A549 (cell line): ENCODE results near the gene HOATZ.

ENCODE experiments used
- BHLHE40 ChIP-seq: IDR thresholded peaks from 2 replicates; pipeline ENCODE4 v1.6.1; 2012; ENCODE audit warnings: low read depth, low read length, inconsistent platforms
- EP300 ChIP-seq, 2 experiments: fragments of >200 bp; sonication (Bioruptor Twin); formaldehyde crosslinking; IDR thresholded peaks; 2 replicates in 1 of 2; 3 replicates in 1 of 2; pipeline ENCODE4 v1.6.1; 2016 to 2017
- HEYL ChIP-seq: fragments of 250-450 bp; sonication (Bioruptor Pico); IDR thresholded peaks from 2 replicates; pipeline ENCODE4 v1.8.0; 2021; ENCODE audit warnings: mild to moderate bottlenecking, moderate library complexity
- KDM5A ChIP-seq: fragments of 200-600 bp; sonication (generic); IDR thresholded peaks from 2 replicates; pipeline ENCODE4 v1.6.1; 2016; ENCODE audit warnings: antibody characterized with exemption, mild to moderate bottlenecking
- MAZ ChIP-seq: fragments of 150-350 bp; IDR thresholded peaks from 2 replicates; pipeline ENCODE4 v1.6.1; 2014; ENCODE audit warnings: antibody characterized with exemption, low read depth, low read length, borderline replicate concordance
- NFE2L2 ChIP-seq: fragments of 150-350 bp; conservative IDR thresholded peaks from 2 replicates; pipeline ENCODE4 v1.6.1; 2014; ENCODE audit warnings: low read length
- PHF8 ChIP-seq: fragments of 200-600 bp; sonication (generic); IDR thresholded peaks from 2 replicates; pipeline ENCODE4 v1.6.1; 2016; ENCODE audit warnings: low read depth, mild to moderate bottlenecking, antibody characterized with exemption, moderate library complexity, borderline replicate concordance
- POLR2A ChIP-seq: IDR thresholded peaks from 2 replicates; pipeline ENCODE4 v1.6.1; 2012; ENCODE audit warnings: mild to moderate bottlenecking, low read length
- RCOR1 ChIP-seq: fragments of 150-350 bp; IDR thresholded peaks from 2 replicates; pipeline ENCODE4 v1.6.1; 2014; ENCODE audit warnings: antibody characterized with exemption, low read length, low read depth
- RFX5 ChIP-seq: fragments of 450-650 bp; IDR thresholded peaks from 2 replicates; pipeline ENCODE4 v1.7.1; 2014; ENCODE audit warnings: antibody characterized with exemption, mild to moderate bottlenecking, moderate library complexity
- SMC3 ChIP-seq: fragments of >200 bp; sonication (Bioruptor Twin); formaldehyde crosslinking; IDR thresholded peaks from 3 replicates; pipeline ENCODE4 v1.6.1; 2018; ENCODE audit warnings: inconsistent platforms
- TF ChIP-seq, protein P1 (sequence below): fragments of >200 bp; sonication (Bioruptor Twin); formaldehyde crosslinking; IDR thresholded peaks from 3 replicates; pipeline ENCODE4 v1.5.1; 2016
- TF ChIP-seq, protein P2 (sequence below): fragments of 150-350 bp; IDR thresholded peaks from 2 replicates; pipeline ENCODE4 v1.6.1; 2014; ENCODE audit warnings: low read depth, mild to moderate bottlenecking, low read length
- TF ChIP-seq, protein P3 (sequence below): fragments of 200-600 bp; sonication (generic); IDR thresholded peaks from 2 replicates; pipeline ENCODE4 v1.6.1; 2016; ENCODE audit warnings: antibody characterized with exemption, mild to moderate bottlenecking, moderate library complexity

DNA sequence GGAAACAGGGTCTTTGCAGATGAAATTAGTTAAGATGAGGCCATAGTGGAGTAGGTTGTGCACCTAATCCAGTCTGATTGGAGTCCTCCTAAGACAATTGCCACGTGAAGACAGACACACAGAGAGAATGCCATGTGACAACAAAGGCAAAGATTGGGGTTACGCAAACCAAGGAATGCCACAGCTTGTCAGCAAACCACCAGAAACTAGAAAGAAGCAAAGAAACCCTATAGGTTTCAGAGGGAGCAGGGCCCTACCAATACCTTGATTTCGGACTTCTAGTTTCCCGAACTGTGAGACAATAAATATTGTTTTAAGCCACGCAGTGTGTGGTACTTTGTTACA lies 17.8 kb downstream of the HOATZ start:
- TF ChIP-seq KDM5A: no peak
- TF ChIP-seq, protein P1, sequence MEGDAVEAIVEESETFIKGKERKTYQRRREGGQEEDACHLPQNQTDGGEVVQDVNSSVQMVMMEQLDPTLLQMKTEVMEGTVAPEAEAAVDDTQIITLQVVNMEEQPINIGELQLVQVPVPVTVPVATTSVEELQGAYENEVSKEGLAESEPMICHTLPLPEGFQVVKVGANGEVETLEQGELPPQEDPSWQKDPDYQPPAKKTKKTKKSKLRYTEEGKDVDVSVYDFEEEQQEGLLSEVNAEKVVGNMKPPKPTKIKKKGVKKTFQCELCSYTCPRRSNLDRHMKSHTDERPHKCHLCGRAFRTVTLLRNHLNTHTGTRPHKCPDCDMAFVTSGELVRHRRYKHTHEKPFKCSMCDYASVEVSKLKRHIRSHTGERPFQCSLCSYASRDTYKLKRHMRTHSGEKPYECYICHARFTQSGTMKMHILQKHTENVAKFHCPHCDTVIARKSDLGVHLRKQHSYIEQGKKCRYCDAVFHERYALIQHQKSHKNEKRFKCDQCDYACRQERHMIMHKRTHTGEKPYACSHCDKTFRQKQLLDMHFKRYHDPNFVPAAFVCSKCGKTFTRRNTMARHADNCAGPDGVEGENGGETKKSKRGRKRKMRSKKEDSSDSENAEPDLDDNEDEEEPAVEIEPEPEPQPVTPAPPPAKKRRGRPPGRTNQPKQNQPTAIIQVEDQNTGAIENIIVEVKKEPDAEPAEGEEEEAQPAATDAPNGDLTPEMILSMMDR: no peak
- no peak for TF ChIP-seq POLR2A
- TF ChIP-seq MAZ: no peak
- TF ChIP-seq, protein P2, sequence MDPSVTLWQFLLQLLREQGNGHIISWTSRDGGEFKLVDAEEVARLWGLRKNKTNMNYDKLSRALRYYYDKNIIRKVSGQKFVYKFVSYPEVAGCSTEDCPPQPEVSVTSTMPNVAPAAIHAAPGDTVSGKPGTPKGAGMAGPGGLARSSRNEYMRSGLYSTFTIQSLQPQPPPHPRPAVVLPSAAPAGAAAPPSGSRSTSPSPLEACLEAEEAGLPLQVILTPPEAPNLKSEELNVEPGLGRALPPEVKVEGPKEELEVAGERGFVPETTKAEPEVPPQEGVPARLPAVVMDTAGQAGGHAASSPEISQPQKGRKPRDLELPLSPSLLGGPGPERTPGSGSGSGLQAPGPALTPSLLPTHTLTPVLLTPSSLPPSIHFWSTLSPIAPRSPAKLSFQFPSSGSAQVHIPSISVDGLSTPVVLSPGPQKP: no peak
- no peak for TF ChIP-seq RFX5
- no peak for TF ChIP-seq NFE2L2
- no peak for TF ChIP-seq PHF8
- no peak for TF ChIP-seq RCOR1
- TF ChIP-seq BHLHE40: no peak
- TF ChIP-seq SMC3: no peak
- TF ChIP-seq, protein P3, sequence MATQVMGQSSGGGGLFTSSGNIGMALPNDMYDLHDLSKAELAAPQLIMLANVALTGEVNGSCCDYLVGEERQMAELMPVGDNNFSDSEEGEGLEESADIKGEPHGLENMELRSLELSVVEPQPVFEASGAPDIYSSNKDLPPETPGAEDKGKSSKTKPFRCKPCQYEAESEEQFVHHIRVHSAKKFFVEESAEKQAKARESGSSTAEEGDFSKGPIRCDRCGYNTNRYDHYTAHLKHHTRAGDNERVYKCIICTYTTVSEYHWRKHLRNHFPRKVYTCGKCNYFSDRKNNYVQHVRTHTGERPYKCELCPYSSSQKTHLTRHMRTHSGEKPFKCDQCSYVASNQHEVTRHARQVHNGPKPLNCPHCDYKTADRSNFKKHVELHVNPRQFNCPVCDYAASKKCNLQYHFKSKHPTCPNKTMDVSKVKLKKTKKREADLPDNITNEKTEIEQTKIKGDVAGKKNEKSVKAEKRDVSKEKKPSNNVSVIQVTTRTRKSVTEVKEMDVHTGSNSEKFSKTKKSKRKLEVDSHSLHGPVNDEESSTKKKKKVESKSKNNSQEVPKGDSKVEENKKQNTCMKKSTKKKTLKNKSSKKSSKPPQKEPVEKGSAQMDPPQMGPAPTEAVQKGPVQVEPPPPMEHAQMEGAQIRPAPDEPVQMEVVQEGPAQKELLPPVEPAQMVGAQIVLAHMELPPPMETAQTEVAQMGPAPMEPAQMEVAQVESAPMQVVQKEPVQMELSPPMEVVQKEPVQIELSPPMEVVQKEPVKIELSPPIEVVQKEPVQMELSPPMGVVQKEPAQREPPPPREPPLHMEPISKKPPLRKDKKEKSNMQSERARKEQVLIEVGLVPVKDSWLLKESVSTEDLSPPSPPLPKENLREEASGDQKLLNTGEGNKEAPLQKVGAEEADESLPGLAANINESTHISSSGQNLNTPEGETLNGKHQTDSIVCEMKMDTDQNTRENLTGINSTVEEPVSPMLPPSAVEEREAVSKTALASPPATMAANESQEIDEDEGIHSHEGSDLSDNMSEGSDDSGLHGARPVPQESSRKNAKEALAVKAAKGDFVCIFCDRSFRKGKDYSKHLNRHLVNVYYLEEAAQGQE: no peak
- TF ChIP-seq EP300 (IDR thresholded peaks at IDR 0.05): no peak
- no peak for TF ChIP-seq HEYL (CRISPR knock-in tag)
